Esophagus squamous epithelium (tissue), 5 donors: Measurements from ENCODE around the gene ENOPH1. TPM values are rescaled to one million over a fixed set of nuclear protein-coding genes. Genes with fewer than 3 reads are reported as not detected.

ENCODE experiments used
- DNase-seq: peaks from one replicate; lab custom pipeline; 2025; lab: John Stamatoyannopoulos, UW
- H3K27ac ChIP-seq, 4 donors: fragments of 200-600 bp; sonication (generic); one replicate each; pipeline ENCODE4 v1.5.1; 2016 to 2019; ENCODE audit warnings: mild to moderate bottlenecking in 1 of 4
- H3K27me3 ChIP-seq, 4 donors: fragments of 200-600 bp; sonication (generic); 1 replicate in 3 of 4; 2 replicates in 1 of 4; pipeline versions ENCODE4 v1.5.1 to v1.6.0; 2017 to 2021; ENCODE audit warnings: antibody characterized with exemption in 1 of 4
- H3K36me3 ChIP-seq, 3 donors: fragments of 200-600 bp; sonication (generic); one replicate each; pipeline ENCODE4 v1.5.1; 2016 to 2019
- H3K4me1 ChIP-seq, 3 donors: fragments of 200-600 bp; sonication (generic); one replicate each; pipeline ENCODE4 v1.5.1; 2017 to 2019
- H3K4me3 ChIP-seq, 4 donors: fragments of 200-600 bp; sonication (generic); 1 replicate in 3 of 4; 2 replicates in 1 of 4; pipeline ENCODE4 v1.5.1; 2016 to 2019; ENCODE audit warnings: mild to moderate bottlenecking in 2 of 4, moderate library complexity in 1 of 4
- H3K9me3 ChIP-seq, 3 donors: fragments of 200-600 bp; sonication (generic); one replicate each; pipeline ENCODE4 v1.5.1; 2016 to 2019
- POLR2A ChIP-seq, 4 donors: fragments of 450-650 bp; IDR thresholded peaks; one replicate each; pipeline ENCODE4 v1.6.1; 2017; ENCODE audit warnings: antibody characterized with exemption in 4 of 4, mild to moderate bottlenecking in 4 of 4, moderate library complexity in 3 of 4
- WGBS, 2 donors: methylation state at CpG; one replicate each; pipeline ENCODE4 v1.1.5; 2018; 5-methylcytosine and 5-hydroxymethylcytosine counted together
- intact Hi-C: fragments of 100-400 bp; cut with DNase I; formaldehyde crosslinking; loops from one replicate; pipeline ENCODE4 v1.15.0; 2022
- total RNA-seq, 4 donors: library from RNA; depleted of rRNA; stranded (reverse); fragments of >200 nt; gene quantifications; one replicate each; pipeline ENCODE4 v1.1.0, GENCODE V29; 2016
- TF ChIP-seq, protein P1 (sequence below), 6 experiments: fragments of 450-650 bp in 4 of 6; fragments of 200-600 bp in 2 of 6; sonication (generic) in 2 of 6; IDR thresholded peaks; one replicate each; pipeline ENCODE4 v1.5.1; 2016 to 2019; ENCODE audit warnings: antibody characterized with exemption in 6 of 6, mild to moderate bottlenecking in 4 of 6, moderate library complexity in 4 of 6
- donor health status: DM: yes; HTN: yes; CAD: no.

The ENOPH1 gene
- total RNA-seq, 4 donors from 2014 or later = 21.3 to 39.8 (median 29.9) TPM

- 63 to 64% methylated on average over 5 of the region's 5 CpGs for WGBS, 2 donors
- H3K4me1 ChIP-seq = peaks cover 0 to 10% (median 0%) of the 10 kb centered on the region in 3 donors
- no peak for TF ChIP-seq POLR2A (IDR thresholded peaks at IDR 0.05)
- TF ChIP-seq, protein P1, sequence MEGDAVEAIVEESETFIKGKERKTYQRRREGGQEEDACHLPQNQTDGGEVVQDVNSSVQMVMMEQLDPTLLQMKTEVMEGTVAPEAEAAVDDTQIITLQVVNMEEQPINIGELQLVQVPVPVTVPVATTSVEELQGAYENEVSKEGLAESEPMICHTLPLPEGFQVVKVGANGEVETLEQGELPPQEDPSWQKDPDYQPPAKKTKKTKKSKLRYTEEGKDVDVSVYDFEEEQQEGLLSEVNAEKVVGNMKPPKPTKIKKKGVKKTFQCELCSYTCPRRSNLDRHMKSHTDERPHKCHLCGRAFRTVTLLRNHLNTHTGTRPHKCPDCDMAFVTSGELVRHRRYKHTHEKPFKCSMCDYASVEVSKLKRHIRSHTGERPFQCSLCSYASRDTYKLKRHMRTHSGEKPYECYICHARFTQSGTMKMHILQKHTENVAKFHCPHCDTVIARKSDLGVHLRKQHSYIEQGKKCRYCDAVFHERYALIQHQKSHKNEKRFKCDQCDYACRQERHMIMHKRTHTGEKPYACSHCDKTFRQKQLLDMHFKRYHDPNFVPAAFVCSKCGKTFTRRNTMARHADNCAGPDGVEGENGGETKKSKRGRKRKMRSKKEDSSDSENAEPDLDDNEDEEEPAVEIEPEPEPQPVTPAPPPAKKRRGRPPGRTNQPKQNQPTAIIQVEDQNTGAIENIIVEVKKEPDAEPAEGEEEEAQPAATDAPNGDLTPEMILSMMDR (IDR thresholded peaks at IDR 0.05) = no peak
- H3K4me3 ChIP-seq = no peak overlapping the region
- intact Hi-C loops = no loop called here
- no peak for DNase-seq
- peaks cover 0 to 3% (median 0%) of the 10 kb centered on the region in 3 donors for H3K36me3 ChIP-seq
- H3K27ac ChIP-seq = no peak overlapping the region
- no peaks in the 10 kb centered on the region for H3K9me3 ChIP-seq
- H3K27me3 ChIP-seq = no peaks in the 10 kb centered on the region
Measured at GRCh38 chr4:82500435-82501153, 70.2 kb downstream of the ENOPH1 start.

DNA sequence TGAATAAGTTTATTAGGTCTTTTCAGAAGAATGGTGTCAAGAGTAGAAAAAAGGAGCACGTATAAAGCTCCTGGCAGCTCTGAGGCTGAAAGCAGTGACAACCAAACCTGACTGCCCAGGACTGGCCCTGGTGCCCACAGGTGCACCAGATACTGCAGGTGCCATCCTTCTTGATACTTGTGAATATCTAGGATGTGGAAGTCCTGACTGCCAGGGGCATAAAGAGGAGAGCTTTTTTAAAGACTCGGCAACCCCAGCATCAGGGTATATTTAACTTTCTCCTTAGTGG is 70.7 kb downstream of the ENOPH1 start:
- no peaks in the 10 kb centered on the region for H3K27me3 ChIP-seq
- no peaks in the 10 kb centered on the region for H3K36me3 ChIP-seq
- H3K9me3 ChIP-seq = no peaks in the 10 kb centered on the region
- 91 to 96% methylated on average over 2 of the region's 2 CpGs for WGBS, 2 donors
- no peak overlapping the region for H3K27ac ChIP-seq
- DNase-seq = no peak
- intact Hi-C loops = no loop called here
- no peak for TF ChIP-seq POLR2A (IDR thresholded peaks at IDR 0.05)
- TF ChIP-seq, protein P1 (IDR thresholded peaks at IDR 0.05) = no peak
- H3K4me3 ChIP-seq = no peak overlapping the region
- peaks cover 0 to 10% (median 0%) of the 10 kb centered on the region in 3 donors for H3K4me1 ChIP-seq

GRCh38 chr4:82508011-82508410 is 77.6 kb downstream of the ENOPH1 start:
- DNase-seq = no peak
- no peak overlapping the region for H3K4me3 ChIP-seq
- no peaks in the 10 kb centered on the region for H3K36me3 ChIP-seq
- H3K9me3 ChIP-seq = no peaks in the 10 kb centered on the region
- TF ChIP-seq, protein P1 (IDR thresholded peaks at IDR 0.05) = no peak
- no peak for TF ChIP-seq POLR2A (IDR thresholded peaks at IDR 0.05)
- no peak overlapping the region for H3K27ac ChIP-seq
- H3K4me1 ChIP-seq = no peaks in the 10 kb centered on the region
- intact Hi-C loops = no loop called here
- H3K27me3 ChIP-seq = no peaks in the 10 kb centered on the region

DNA sequence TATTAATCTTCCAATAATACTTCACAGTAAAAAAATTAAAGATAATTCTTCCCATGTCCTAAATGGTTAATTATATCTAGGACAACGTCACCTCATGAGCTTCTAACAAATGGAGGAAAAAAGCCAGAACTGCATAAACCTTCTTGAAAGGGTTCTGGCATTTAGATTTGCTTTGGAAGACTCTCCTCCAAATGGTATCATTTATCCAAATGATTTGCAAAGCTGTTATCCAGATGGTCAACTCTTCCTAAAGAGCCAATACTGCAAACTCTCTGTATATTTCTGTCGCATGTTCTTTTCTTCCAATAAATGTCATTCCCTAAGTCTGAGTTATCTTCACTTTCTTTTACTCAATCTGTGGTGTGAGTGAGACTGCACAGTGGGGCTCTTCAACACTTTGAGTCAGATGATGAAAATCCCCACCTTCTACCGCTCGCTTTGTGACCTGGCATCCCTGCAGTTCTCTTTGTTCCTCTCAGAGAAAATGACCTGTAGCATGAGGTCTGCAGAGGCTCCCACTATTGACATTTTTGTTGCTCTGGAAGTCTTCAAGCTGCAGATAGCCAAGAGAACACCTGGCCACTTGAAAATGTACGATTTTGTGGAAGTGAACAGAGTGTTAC is 78.5 kb downstream of the ENOPH1 start:
- no peaks in the 10 kb centered on the region for H3K36me3 ChIP-seq
- no peak for TF ChIP-seq POLR2A (IDR thresholded peaks at IDR 0.05)
- TF ChIP-seq, protein P1 (IDR thresholded peaks at IDR 0.05) = no peak
- no peaks in the 10 kb centered on the region for H3K27me3 ChIP-seq
- WGBS, 2 donors = 67 to 76% methylated on average over 5 of the region's 5 CpGs
- H3K4me1 ChIP-seq = no peaks in the 10 kb centered on the region
- no peak overlapping the region for H3K4me3 ChIP-seq
- no peak for DNase-seq
- no peak overlapping the region for H3K27ac ChIP-seq
- H3K9me3 ChIP-seq = no peaks in the 10 kb centered on the region
- intact Hi-C loops = no loop called here

DNA sequence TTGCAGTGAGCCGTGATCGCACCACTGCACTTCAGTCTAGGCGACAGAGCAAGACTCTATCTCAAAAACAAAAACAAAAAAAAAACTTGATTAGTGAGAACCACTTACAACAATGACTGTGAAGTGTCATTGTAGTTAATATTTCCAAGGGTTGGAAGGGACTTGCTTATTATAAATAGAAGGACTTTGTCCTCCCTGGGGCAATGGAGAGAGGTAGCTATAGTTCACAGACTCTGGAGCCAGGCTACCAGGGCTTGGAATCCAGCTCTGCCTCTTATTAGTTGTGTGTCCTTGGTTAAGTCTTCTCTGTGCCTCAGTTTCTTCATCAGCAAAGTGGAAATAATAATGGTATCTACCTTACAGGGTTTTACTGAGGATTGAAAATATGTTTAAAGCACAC is 79.8 kb downstream of the ENOPH1 start:
- H3K36me3 ChIP-seq = no peaks in the 10 kb centered on the region
- no peak for DNase-seq
- TF ChIP-seq, protein P1 (IDR thresholded peaks at IDR 0.05) = no peak
- no peak for TF ChIP-seq POLR2A (IDR thresholded peaks at IDR 0.05)
- peaks cover 0 to 3% (median 0%) of the 10 kb centered on the region in 3 donors for H3K4me1 ChIP-seq
- H3K9me3 ChIP-seq = no peaks in the 10 kb centered on the region
- H3K4me3 ChIP-seq = no peak overlapping the region
- no peak overlapping the region for H3K27ac ChIP-seq
- intact Hi-C loops = no loop called here
- 82 to 96% methylated on average over 3 of the region's 3 CpGs for WGBS, 2 donors
- H3K27me3 ChIP-seq = no peaks in the 10 kb centered on the region
